Keratinocyte (primary cell): ENCODE measurements around the gene KLLN.
A peak's percentile ranks its signal among the peaks of the same experiment; 100 is the strongest.

Source experiments
- EZH2 ChIP-seq: IDR thresholded peaks from one replicate; pipeline ENCODE4 v1.6.1; 2012; ENCODE audit warnings: inconsistent platforms, mild to moderate bottlenecking, low read length, moderate library complexity
- TF ChIP-seq, protein P1 (sequence below), 3 experiments: IDR thresholded peaks in 1 of 3; conservative IDR thresholded peaks in 1 of 3; optimal IDR thresholded peaks in 1 of 3; 2 replicates in 2 of 3; 3 replicates in 1 of 3; pipeline versions ENCODE3 to v1.5.1; 2011; ENCODE audit warnings: low read length in 3 of 3, mild to moderate bottlenecking in 3 of 3, moderate library complexity in 2 of 3, control low read depth in 1 of 3, inconsistent platforms in 1 of 3; ENCODE audit not compliant: insufficient read depth in 2 of 3; ENCODE audit errors: extremely low read depth in 1 of 3

DNA sequence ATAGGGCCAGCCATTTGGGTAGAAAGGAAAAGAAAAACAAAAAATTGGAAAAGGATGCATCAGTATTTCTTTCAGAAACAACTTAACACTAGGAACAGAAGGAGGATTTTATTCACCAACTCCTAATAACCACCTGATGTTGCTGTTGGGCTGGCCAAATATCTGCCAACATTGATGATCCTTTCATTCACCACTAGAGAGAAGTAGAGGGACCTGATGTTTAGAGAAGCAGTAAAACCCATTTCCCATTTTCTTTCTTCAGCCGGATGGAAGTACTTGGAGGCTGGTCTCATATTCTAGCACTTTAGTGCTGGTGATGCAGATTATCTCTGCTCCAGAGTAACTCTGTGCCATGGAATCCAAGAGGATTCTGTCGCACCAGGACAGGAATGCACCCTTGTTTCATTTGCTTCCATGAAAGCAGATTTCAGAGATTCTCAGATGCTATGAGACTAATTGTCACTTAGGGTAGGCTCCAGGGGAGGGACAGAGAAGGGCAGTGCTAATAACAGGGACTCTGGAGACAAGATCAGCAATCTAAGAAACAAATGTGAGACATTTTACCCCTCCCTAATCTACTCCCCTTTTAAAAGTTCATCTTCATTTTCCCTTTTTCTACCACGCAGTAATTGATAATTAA lies 3.1 kb downstream of the KLLN start:
- TF ChIP-seq, protein P1, sequence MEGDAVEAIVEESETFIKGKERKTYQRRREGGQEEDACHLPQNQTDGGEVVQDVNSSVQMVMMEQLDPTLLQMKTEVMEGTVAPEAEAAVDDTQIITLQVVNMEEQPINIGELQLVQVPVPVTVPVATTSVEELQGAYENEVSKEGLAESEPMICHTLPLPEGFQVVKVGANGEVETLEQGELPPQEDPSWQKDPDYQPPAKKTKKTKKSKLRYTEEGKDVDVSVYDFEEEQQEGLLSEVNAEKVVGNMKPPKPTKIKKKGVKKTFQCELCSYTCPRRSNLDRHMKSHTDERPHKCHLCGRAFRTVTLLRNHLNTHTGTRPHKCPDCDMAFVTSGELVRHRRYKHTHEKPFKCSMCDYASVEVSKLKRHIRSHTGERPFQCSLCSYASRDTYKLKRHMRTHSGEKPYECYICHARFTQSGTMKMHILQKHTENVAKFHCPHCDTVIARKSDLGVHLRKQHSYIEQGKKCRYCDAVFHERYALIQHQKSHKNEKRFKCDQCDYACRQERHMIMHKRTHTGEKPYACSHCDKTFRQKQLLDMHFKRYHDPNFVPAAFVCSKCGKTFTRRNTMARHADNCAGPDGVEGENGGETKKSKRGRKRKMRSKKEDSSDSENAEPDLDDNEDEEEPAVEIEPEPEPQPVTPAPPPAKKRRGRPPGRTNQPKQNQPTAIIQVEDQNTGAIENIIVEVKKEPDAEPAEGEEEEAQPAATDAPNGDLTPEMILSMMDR (optimal IDR thresholded peaks at IDR 0.05 in 1 of 3, IDR thresholded peaks at IDR 0.05 in 1 of 3, conservative IDR thresholded peaks at IDR 0.05 in 1 of 3; ENCODE audit: extremely low read depth in 1 of 3, insufficient read depth in 2 of 3, low read length in 3 of 3): peak; percentile 52 to 78 (median 55)
- TF ChIP-seq EZH2: no peak
